Measurements from ENCODE around the gene FABP2.
"Not testable (repeated sequence)": the region's sequence is repeated elsewhere in the genome, so short reads cannot be mapped to it uniquely, and the experiment has no call there.

FABP2 gene

DNA sequence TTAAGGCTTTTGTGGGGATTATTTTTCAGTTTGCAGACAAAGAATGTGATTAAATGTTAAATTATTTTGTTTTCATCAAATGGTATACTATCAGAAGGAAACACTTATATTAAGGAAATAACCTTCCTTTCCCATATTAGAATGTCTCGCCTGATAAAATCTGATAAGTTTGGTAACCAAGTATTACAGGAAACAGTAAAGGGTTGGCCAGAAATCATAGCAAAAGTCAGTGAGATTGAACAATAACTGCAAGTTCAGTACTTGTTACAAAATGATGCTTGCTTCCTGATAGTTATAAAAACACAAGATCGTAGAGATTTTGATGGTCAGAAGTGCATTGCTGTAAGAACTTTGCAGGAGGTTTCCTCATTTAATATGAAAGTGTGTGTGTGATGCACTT lies 40.5 kb downstream of the FABP2 start:
- TF ChIP-seq, protein P1, sequence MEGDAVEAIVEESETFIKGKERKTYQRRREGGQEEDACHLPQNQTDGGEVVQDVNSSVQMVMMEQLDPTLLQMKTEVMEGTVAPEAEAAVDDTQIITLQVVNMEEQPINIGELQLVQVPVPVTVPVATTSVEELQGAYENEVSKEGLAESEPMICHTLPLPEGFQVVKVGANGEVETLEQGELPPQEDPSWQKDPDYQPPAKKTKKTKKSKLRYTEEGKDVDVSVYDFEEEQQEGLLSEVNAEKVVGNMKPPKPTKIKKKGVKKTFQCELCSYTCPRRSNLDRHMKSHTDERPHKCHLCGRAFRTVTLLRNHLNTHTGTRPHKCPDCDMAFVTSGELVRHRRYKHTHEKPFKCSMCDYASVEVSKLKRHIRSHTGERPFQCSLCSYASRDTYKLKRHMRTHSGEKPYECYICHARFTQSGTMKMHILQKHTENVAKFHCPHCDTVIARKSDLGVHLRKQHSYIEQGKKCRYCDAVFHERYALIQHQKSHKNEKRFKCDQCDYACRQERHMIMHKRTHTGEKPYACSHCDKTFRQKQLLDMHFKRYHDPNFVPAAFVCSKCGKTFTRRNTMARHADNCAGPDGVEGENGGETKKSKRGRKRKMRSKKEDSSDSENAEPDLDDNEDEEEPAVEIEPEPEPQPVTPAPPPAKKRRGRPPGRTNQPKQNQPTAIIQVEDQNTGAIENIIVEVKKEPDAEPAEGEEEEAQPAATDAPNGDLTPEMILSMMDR (IDR thresholded peaks at IDR 0.05; ENCODE audit: extremely low read depth, missing control alignments), result no peak
- DNase-seq (ENCODE audit: low spot score), result no peak

DNA sequence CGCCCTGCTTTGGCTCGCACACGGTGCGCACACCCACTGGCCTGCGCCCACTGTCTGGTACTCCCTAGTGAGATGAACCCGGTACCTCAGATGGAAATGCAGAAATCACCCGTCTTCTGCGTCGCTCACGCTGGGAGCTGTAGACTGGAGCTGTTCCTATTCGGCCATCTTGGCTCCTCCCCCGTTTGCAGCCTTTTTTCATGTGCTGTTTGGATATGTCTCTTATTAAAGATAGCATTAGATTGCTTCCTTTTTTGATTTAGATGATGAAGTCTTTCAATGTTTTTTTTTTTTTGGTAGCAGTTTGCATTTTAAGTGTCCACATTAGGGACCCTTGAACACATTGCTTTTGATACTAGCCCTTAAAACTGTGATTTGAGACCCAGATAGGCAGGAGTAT lies 42.0 kb downstream of the FABP2 start:
- not testable (repeated sequence) for DNase-seq (ENCODE audit: low spot score)

DNA sequence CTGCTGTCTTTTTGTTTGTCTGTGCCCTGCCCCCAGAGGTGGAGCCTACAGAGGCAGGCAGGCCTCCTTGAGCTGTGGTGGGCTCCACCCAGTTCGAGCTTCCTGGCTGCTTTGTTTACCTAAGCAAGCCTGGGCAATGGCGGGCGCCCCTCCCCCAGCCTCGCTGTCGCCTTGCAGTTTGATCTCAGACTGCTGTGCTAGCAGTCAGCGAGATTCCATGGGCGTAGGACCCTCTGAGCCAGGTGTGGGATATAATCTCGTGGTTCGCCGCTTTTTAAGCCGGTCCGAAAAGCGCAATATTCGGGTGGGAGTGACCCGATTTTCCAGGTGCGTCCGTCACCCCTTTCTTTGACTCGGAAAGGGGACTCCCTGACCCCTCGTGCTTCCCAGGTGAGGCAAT lies 42.4 kb downstream of the FABP2 start:
- not testable (repeated sequence) for DNase-seq (ENCODE audit: low spot score)

DNA sequence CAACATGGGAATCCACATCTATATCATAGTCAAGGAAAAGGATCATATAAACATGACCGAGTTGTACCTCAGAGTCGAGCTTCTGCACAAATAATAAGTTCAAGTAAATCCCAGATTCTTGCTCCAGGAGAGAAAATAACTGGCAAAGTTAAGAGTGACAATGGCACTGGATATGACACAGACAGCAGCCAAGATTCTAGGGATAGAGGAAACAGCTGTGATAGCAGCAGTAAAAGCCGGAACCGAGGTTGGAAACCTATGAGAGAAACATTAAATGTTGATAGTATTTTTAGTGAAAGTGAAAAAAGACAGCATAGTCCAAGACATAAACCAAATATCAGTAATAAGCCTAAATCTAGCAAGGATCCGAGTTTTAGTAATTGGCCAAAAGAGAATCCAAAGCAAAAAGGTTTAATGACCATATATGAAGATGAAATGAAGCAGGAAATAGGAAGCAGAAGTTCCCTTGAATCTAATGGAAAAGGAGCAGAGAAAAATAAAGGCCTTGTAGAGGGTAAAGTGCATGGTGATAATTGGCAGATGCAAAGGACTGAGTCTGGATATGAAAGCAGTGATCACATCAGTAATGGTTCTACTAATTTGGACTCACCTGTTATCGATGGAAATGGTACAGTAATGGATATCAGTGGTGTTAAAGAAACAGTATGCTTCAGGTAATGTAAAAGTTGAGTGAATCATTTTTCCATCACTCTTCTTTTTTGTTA lies 50.4 kb downstream of the FABP2 start:
- TF ChIP-seq, protein P1 (IDR thresholded peaks at IDR 0.05; ENCODE audit: extremely low read depth, missing control alignments), result no peak
- DNase-seq (ENCODE audit: low spot score), result no peak

DNA sequence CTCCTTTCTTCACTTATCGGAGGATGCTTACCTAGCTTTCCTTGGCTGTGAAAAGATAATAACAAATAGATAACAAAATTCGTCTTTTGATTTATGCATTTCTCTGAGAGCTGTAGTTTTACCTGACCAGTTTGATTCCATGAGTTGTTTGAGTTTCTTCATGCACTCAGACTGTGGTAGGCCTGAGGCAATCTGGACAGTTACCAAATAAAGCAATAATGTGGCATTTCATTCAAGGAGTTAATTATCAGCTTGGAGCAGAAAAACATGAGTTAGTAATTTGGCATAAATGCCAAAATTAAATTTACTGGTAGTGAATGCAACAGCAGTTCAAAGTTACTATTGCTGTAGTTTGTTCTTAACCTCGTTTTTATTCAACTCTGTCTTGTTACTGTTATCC lies 53.5 kb downstream of the FABP2 start:
- TF ChIP-seq, protein P1 (IDR thresholded peaks at IDR 0.05; ENCODE audit: extremely low read depth, missing control alignments), result no peak
- no peak for DNase-seq (ENCODE audit: low spot score)
